K562 (cell line): ENCODE data around the gene RUVBL2. TPM values are rescaled to one million over a fixed set of nuclear protein-coding genes. Genes with fewer than 3 reads are reported as not detected.
A peak's percentile ranks its signal among the peaks of the same experiment; 100 is the strongest.
"Not testable (repeated sequence)": the region's sequence is repeated elsewhere in the genome, so short reads cannot be mapped to it uniquely, and the experiment has no call there.

ENCODE experiments used
- ATAC-seq: fragments of 200-7000 bp; cut with Tn5 transposase; 3 replicates; pipeline ENCODE4 v1.9.1; 2020; ENCODE audit warnings: moderate library complexity
- BruUV-seq: library from RNA; stranded (reverse); fragments of 400-500 nt; replicated peaks from 2 replicates; lab custom pipeline; 2021; lab: Mats Ljungman, UMichigan
- CTCF ChIA-PET: fragments of 300-600 bp; formaldehyde crosslinking; extraction: SDS; loops from one replicate; lab custom pipeline; 2021; ENCODE audit warnings: low intra/inter-chr PET ratio; lab: Yijun Ruan, JAX
- POLR2A ChIA-PET: fragments of 300-600, 350-650 bp; sonication (Branson Sonifier 250); formaldehyde crosslinking; extraction: SDS; loops from one replicate; lab custom pipeline; 2021; ENCODE audit warnings: antibody characterized with exemption, inconsistent platforms; lab: Yijun Ruan, JAX
- DNase-seq, 4 experiments: peaks; one replicate each; pipeline versions ENCODE4 v3.0.0 to v3.0.0-alpha.2; 2011 to 2018; ENCODE audit warnings: low spot score in 3 of 4, mixed read lengths in 3 of 4; ENCODE audit errors: extremely low read depth in 1 of 4
- FAIRE-seq: peaks from 2 replicates; lab custom pipeline; 2011; peaks lifted over from hg19 to GRCh38; lab: Jason Lieb, UNC
- H2AFZ ChIP-seq: 2 replicates; pipeline ENCODE4 v1.6.0; 2011; ENCODE audit warnings: low read depth, low read length, control low read depth, inconsistent platforms
- H3K27ac ChIP-seq: fragments of 200-600 bp; 3 replicates; pipeline ENCODE4 v1.8.0; 2011; ENCODE audit warnings: low read depth, mild to moderate bottlenecking, control low read depth, inconsistent platforms, low read length, moderate library complexity, mixed read lengths; ENCODE audit errors: extremely low read depth
- H3K27me3 ChIP-seq, 2 experiments: fragments of 300-600 bp in 1 of 2; 2 replicates in 1 of 2; 3 replicates in 1 of 2; pipeline versions ENCODE4 v1.6.0 to v1.8.0; 2011; ENCODE audit warnings: inconsistent platforms in 2 of 2, low read length in 2 of 2, mild to moderate bottlenecking in 1 of 2, mixed read lengths in 1 of 2, moderate library complexity in 1 of 2; ENCODE audit not compliant: control insufficient read depth in 2 of 2, insufficient read depth in 2 of 2
- H3K36me3 ChIP-seq: fragments of 300-600 bp; 3 replicates; pipeline ENCODE4 v1.8.0; 2011; ENCODE audit warnings: mild to moderate bottlenecking, low read length, inconsistent platforms; ENCODE audit not compliant: control insufficient read depth, insufficient read depth
- H3K4me1 ChIP-seq, 2 experiments: fragments of 200-600 bp in 1 of 2; replicated peaks in 1 of 2; 2 replicates in 1 of 2; 3 replicates in 1 of 2; pipeline versions ENCODE4 v1.5.1 to v1.8.0; 2011; ENCODE audit warnings: inconsistent platforms in 2 of 2, low read length in 2 of 2, mild to moderate bottlenecking in 1 of 2, mixed read lengths in 1 of 2, moderate library complexity in 1 of 2; ENCODE audit not compliant: control insufficient read depth in 2 of 2, insufficient read depth in 2 of 2
- H3K4me2 ChIP-seq: 2 replicates; pipeline ENCODE4 v1.6.1; 2011; ENCODE audit warnings: low read length, control low read depth, inconsistent platforms, mixed read lengths; ENCODE audit not compliant: insufficient read depth
- H3K4me3 ChIP-seq: fragments of 200-600 bp; sonication (generic), shearing (Covaris generic); 2 replicates; pipeline ENCODE4 v1.5.1; 2016; ENCODE audit warnings: control low read depth, inconsistent platforms
- H3K79me2 ChIP-seq: fragments of 200-600 bp; 3 replicates; pipeline ENCODE4 v1.8.0; 2011; ENCODE audit warnings: low read length, inconsistent platforms; ENCODE audit not compliant: control insufficient read depth, insufficient read depth
- H3K9ac ChIP-seq, 2 experiments: 2 replicates each; pipeline versions ENCODE4 v1.6.0 to v1.6.1; 2011; ENCODE audit warnings: low read depth in 2 of 2, low read length in 2 of 2, control low read depth in 1 of 2, inconsistent platforms in 1 of 2, mild to moderate bottlenecking in 1 of 2, mixed read lengths in 1 of 2; ENCODE audit not compliant: insufficient read depth in 1 of 2
- H3K9me1 ChIP-seq: one replicate; pipeline ENCODE4 v1.6.0; 2011; ENCODE audit warnings: inconsistent platforms, mild to moderate bottlenecking, low read length, moderate library complexity; ENCODE audit not compliant: control insufficient read depth, insufficient read depth
- H3K9me3 ChIP-seq: replicated peaks from 2 replicates; pipeline ENCODE4 v1.5.1; 2011; ENCODE audit warnings: low read depth, low read length, inconsistent platforms; ENCODE audit not compliant: control insufficient read depth, insufficient read depth
- H4K20me1 ChIP-seq: replicated peaks from 2 replicates; pipeline ENCODE4 v1.6.1; 2011; ENCODE audit warnings: low read length, inconsistent platforms, mixed read lengths; ENCODE audit not compliant: control insufficient read depth, insufficient read depth
- ATF3 ChIP-seq, 2 experiments: fragments of 450-650 bp in 1 of 2; sonication (generic) in 1 of 2; formaldehyde crosslinking in 1 of 2; IDR thresholded peaks in 1 of 2; conservative IDR thresholded peaks in 1 of 2; 2 replicates each; pipeline versions ENCODE4 v1.6.1 to v1.8.1; 2016 to 2023; ENCODE audit warnings: mild to moderate bottlenecking in 2 of 2, moderate library complexity in 2 of 2, inconsistent platforms in 1 of 2, missing genetic modification reagents in 1 of 2
- BDP1 ChIP-seq: IDR thresholded peaks from 3 replicates; pipeline ENCODE4 v1.6.1; 2011; ENCODE audit not compliant: insufficient read length, insufficient read depth
- CREM ChIP-seq: IDR thresholded peaks from 2 replicates; pipeline ENCODE4 v1.6.1; 2014; ENCODE audit warnings: antibody characterized with exemption, low read depth
- GTF3C2 ChIP-seq: IDR thresholded peaks from 3 replicates; pipeline ENCODE4 v1.6.1; 2011; ENCODE audit warnings: borderline replicate concordance, mild to moderate bottlenecking, moderate library complexity; ENCODE audit not compliant: insufficient read length; ENCODE audit errors: extremely low read depth
- HCFC1 ChIP-seq: IDR thresholded peaks from 2 replicates; pipeline ENCODE4 v1.6.1; 2012; ENCODE audit warnings: low read depth, low read length, improper control_type of control experiment
- HDAC2 ChIP-seq: fragments of 450-650 bp; IDR thresholded peaks from 2 replicates; pipeline ENCODE4 v1.6.1; 2016; ENCODE audit warnings: mild to moderate bottlenecking
- HINFP ChIP-seq: fragments of 450-650 bp; conservative IDR thresholded peaks from 2 replicates; pipeline ENCODE4 v1.6.1; 2016; ENCODE audit warnings: missing genetic modification characterization, low read depth, mild to moderate bottlenecking, control low read depth, missing compliant biosample characterization
- L3MBTL2 ChIP-seq: fragments of 450-650 bp; IDR thresholded peaks from 2 replicates; pipeline ENCODE4 v1.6.1; 2016; ENCODE audit warnings: mild to moderate bottlenecking, moderate library complexity
- MYC ChIP-seq, 2 experiments: fragments of 250-450 bp in 1 of 2; sonication (Bioruptor Pico) in 1 of 2; IDR thresholded peaks; 2 replicates each; pipeline versions ENCODE4 v1.5.1 to v1.6.1; 2012 to 2021; ENCODE audit warnings: low read depth in 2 of 2, borderline replicate concordance in 1 of 2, improper control_type of control experiment in 1 of 2, low read length in 1 of 2, mild to moderate bottlenecking in 1 of 2, moderate library complexity in 1 of 2
- RAD21 ChIP-seq, 2 experiments: fragments of 250-450 bp in 1 of 2; fragments of 450-650 bp in 1 of 2; sonication (Bioruptor Pico) in 1 of 2; formaldehyde crosslinking in 1 of 2; IDR thresholded peaks in 1 of 2; conservative IDR thresholded peaks in 1 of 2; 2 replicates each; pipeline versions ENCODE4 v1.4.0 to v1.8.0; 2020 to 2022; ENCODE audit warnings: mild to moderate bottlenecking in 2 of 2, moderate library complexity in 1 of 2
- RFX5 ChIP-seq: IDR thresholded peaks from 2 replicates; pipeline ENCODE4 v1.6.1; 2011; ENCODE audit warnings: low read depth, mild to moderate bottlenecking, improper control_type of control experiment, low read length
- SMC3 ChIP-seq: conservative IDR thresholded peaks from 2 replicates; pipeline ENCODE4 v1.6.1; 2011; ENCODE audit warnings: low read depth, low read length, improper control_type of control experiment; ENCODE audit not compliant: insufficient read depth
- TBL1XR1 ChIP-seq, 2 experiments: IDR thresholded peaks; 2 replicates each; pipeline ENCODE4 v1.6.1; 2012; ENCODE audit warnings: improper control_type of control experiment in 2 of 2, low read length in 2 of 2, mild to moderate bottlenecking in 1 of 2
- ZBTB12 ChIP-seq: fragments of 250-450 bp; sonication (Bioruptor Pico); IDR thresholded peaks from 2 replicates; pipeline ENCODE4 v1.4.0; 2020
- WGBS: fragments of 100-300 bp; shearing (Covaris generic); methylation state at CpG from one replicate; pipeline ENCODE4 v1.1.6; 2016; ENCODE audit warnings: low coverage, mixed read lengths; ENCODE audit not compliant: insufficient coverage; ENCODE audit errors: missing lambda C conversion rate; 5-methylcytosine and 5-hydroxymethylcytosine counted together
- in situ Hi-C: fragments of 300-500 bp; cut with MboI; formaldehyde crosslinking; loops from 4 replicates; pipeline ENCODE4 v1.15.0; 2018; ENCODE audit warnings: inconsistent platforms, mixed read lengths
- intact Hi-C: fragments of 100-400 bp; cut with micrococcal nuclease; formaldehyde crosslinking; loops from 2 replicates; pipeline ENCODE4 v1.14.2; 2022
- polyA plus RNA-seq, 8 experiments: library from polyadenylated mRNA; depleted of rRNA in 4 of 8; stranded (reverse) in 5 of 8; unstranded in 3 of 8; fragments of >200 nt; fragmentation: Nextera tagmentation in 2 of 8; fragmentation: Illumina TruSeq in 1 of 8; extraction: Ambion mirVana in 2 of 8; extraction: Trizol in 1 of 8; gene quantifications; 2 replicates each; pipeline versions ENCODE4 v1.2.1 to v1.2.3, GENCODE V29; 2011 to 2014; ENCODE audit warnings: inconsistent platforms in 1 of 8, missing spikeins in 1 of 8
- total RNA-seq, 7 experiments: library from RNA; depleted of rRNA in 6 of 7; stranded (reverse); fragments of >200 nt in 6 of 7; fragmentation: Illumina TruSeq in 2 of 7; extraction: Trizol in 2 of 7; gene quantifications; 2 replicates each; pipeline versions ENCODE4 v1.2.1 to v1.2.3, GENCODE V29; 2011 to 2021; ENCODE audit warnings: low replicate concordance in 1 of 7

RUVBL2 gene
- total and polyA plus RNA-seq, 9 of the 15 experiments (the other 6 are each of a cell fraction or from before 2014, with no cell fraction given), result 71.4 to 453 (median 237) TPM

- FAIRE-seq (peak; percentile 96), DNase-seq (peak; percentile 78 to 89 (median 83)), ATAC-seq (peak; percentile 93)
- H3K27me3 ChIP-seq; BruUV-seq; H3K4me2 ChIP-seq; CTCF ChIA-PET; H3K9ac ChIP-seq; in situ Hi-C loops; H4K20me1 ChIP-seq; H2AFZ ChIP-seq; H3K9me1 ChIP-seq; H3K79me2 ChIP-seq; H3K27ac ChIP-seq; intact Hi-C loops; H3K36me3 ChIP-seq; H3K9me3 ChIP-seq; H3K4me3 ChIP-seq; H3K4me1 ChIP-seq; POLR2A ChIA-PET; TF ChIP-seq MYC (CRISPR knock-in tag; IDR thresholded peaks at IDR 0.05; ENCODE audit: borderline replicate concordance, low read depth); ATF3 (CRISPR knock-in tag; conservative IDR thresholded peaks at IDR 0.05): not testable (repeated sequence)
- WGBS, result 0% methylated on average over 13 of the region's 18 CpGs
- 0 out of 2 replicates have a peak, but pooled peaks have one; percentile 18 for TF ChIP-seq MYC (IDR thresholded peaks at IDR 0.05; ENCODE audit: low read depth, low read length)
- TF ChIP-seq HDAC2, result peak; percentile 89
- TF ChIP-seq ZBTB12 (CRISPR knock-in tag), result peak; percentile 68
- TF ChIP-seq SMC3, result 0 out of 2 replicates have a peak, but pooled peaks have one; percentile 22
- peak; percentile 29; the same call in 1 of the 2 replicates for TF ChIP-seq L3MBTL2
- TF ChIP-seq RAD21 (CRISPR knock-in tag; conservative IDR thresholded peaks at IDR 0.05 in 1 of 2, IDR thresholded peaks at IDR 0.05 in 1 of 2), result peak in 1 of 2 experiments; percentile 42; a peak in 2 of 4 replicates
- 0 out of 2 replicates have a peak, but pooled peaks have one; percentile 31 for TF ChIP-seq HCFC1
- TF ChIP-seq RFX5, result peak; percentile 47; the same call in 1 of the 2 replicates
- TF ChIP-seq GTF3C2, result peak; percentile 17
- peak; percentile 93 for TF ChIP-seq CREM
- TF ChIP-seq BDP1, result peak; percentile 28
- 0 out of 2 replicates have a peak, but pooled peaks have one; percentile 46 for TF ChIP-seq HINFP (tag)
- TF ChIP-seq TBL1XR1 (IDR thresholded peaks at IDR 0.05; ENCODE audit: low read length in 2 of 2), result 0 out of 4 replicates have a peak, but pooled peaks of 1 of the 2 experiments have one; percentile 31
- peak; percentile 85 for TF ChIP-seq ATF3 (IDR thresholded peaks at IDR 0.05)
These were observed 43.1 kb downstream of the RUVBL2 start, which contains the start of gene CGB1 for GRCh38 chr19:49036815-49037214. Gene CGB1, minus strand, starts transcription at chr19:49036895. Its CDS starts 184 bp downstream, at chr19:49036711.
